ENCODE results near the gene SETD2.

DNA sequence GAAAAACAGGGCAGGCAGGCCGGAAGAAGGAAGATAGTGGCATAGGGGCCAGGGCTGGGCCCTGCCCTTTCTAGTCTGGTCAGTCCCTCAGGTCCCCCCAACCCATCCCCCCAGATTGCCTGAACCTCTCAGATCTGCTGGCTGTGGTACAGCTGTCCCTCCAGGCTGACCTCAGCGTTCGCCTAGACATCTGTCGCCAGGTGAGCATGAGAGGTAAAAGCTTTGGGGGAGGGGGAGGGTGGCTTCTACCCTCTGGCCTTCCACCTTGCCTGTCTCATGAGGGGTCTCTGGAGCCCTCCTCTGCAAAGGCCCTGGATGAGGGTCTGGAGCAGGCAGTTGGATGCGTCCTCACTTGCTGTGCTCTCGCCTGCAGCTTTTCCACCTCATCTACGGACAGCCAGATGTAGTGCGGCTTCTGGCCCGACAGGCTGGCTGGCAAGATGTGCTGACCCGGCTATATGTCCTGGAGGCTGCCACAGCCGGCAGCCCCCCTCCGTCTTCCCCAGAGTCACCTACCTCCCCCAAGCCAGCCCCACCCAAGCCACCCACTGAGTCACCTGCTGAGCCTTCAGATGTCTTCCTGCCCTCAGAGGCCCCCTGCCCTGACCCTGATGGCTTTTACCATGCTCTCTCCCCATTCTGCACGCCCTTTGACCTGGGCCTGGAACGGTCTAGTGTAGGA is 164.3 kb downstream of the SETD2 start:
- TF ChIP-seq, protein P1, sequence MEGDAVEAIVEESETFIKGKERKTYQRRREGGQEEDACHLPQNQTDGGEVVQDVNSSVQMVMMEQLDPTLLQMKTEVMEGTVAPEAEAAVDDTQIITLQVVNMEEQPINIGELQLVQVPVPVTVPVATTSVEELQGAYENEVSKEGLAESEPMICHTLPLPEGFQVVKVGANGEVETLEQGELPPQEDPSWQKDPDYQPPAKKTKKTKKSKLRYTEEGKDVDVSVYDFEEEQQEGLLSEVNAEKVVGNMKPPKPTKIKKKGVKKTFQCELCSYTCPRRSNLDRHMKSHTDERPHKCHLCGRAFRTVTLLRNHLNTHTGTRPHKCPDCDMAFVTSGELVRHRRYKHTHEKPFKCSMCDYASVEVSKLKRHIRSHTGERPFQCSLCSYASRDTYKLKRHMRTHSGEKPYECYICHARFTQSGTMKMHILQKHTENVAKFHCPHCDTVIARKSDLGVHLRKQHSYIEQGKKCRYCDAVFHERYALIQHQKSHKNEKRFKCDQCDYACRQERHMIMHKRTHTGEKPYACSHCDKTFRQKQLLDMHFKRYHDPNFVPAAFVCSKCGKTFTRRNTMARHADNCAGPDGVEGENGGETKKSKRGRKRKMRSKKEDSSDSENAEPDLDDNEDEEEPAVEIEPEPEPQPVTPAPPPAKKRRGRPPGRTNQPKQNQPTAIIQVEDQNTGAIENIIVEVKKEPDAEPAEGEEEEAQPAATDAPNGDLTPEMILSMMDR (IDR thresholded peaks at IDR 0.05; ENCODE audit: low read depth, low read length), result no peak
- no peak for TF ChIP-seq EZH2phosphoT487 (IDR thresholded peaks at IDR 0.05; ENCODE audit: low read depth)
